ENCODE results near the gene MPDU1.

Gene MPDU1

DNA sequence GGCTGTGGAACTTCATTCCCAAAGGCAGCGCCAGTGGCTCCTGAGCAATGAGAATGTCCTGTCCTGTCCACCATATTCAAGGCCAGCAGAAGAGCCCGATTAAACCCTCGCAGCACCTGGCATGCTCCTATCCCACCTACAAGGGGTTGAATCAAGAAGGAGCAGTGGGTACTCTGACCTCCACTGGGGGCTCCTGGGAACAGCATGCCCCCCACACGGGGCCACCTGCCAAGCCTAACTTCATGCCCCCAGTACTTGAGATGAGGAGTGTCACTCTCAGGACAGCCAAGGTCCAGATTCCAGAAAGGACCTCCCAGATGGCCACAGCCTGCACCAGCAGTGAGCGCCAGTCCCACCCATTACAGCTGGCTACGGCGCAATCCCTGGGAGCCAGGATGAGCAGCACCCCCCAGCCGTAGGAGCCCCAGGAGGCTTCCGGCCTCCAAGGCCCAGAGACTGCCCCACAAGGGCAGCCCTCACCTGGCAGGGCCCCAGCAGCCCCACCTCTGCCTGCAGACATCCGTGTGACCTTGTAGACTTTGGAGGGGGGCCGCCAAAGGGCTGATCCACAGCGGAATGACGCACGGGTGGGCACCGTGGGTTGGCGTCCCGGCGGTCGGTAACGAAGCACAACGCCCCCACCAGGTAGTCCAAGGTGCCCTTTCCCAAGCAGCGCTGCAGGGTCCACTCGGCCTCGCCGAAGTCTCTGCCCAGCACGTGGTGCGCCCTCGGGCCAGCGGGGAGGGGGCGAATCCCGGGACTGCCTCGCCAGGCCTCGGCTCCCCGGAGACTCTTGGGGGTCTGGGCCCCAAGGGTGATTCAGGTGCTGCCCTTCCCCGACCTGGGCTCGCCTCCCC is 1.0 kb upstream of the MPDU1 start:
- no peak for DNase-seq (ENCODE audit: low read depth)
- H3K4me3 ChIP-seq (ENCODE audit: low read depth, low read length): peak overlapping the region; percentile 91

GRCh38 chr17:7586673-7587419 is 3.2 kb downstream of the MPDU1 start:
- H3K4me3 ChIP-seq (ENCODE audit: low read depth, low read length): no peak overlapping the region
- TF ChIP-seq CTCF (IDR thresholded peaks at IDR 0.05; ENCODE audit: control insufficient read depth, extremely low read depth, insufficient read depth): peak; percentile 55
- no peak for DNase-seq (ENCODE audit: low read depth)

More for the DNA sequence above, 1.0 kb upstream of the MPDU1 start:
- no peak for TF ChIP-seq CTCF (IDR thresholded peaks at IDR 0.05; ENCODE audit: control insufficient read depth, extremely low read depth, insufficient read depth)

GRCh38 chr17:7587420-7588151 is 3.9 kb downstream of the MPDU1 start:
- TF ChIP-seq CTCF (IDR thresholded peaks at IDR 0.05; ENCODE audit: control insufficient read depth, extremely low read depth, insufficient read depth): no peak
- DNase-seq (ENCODE audit: low read depth): no peak
- H3K4me3 ChIP-seq (ENCODE audit: low read depth, low read length): no peak overlapping the region

DNA sequence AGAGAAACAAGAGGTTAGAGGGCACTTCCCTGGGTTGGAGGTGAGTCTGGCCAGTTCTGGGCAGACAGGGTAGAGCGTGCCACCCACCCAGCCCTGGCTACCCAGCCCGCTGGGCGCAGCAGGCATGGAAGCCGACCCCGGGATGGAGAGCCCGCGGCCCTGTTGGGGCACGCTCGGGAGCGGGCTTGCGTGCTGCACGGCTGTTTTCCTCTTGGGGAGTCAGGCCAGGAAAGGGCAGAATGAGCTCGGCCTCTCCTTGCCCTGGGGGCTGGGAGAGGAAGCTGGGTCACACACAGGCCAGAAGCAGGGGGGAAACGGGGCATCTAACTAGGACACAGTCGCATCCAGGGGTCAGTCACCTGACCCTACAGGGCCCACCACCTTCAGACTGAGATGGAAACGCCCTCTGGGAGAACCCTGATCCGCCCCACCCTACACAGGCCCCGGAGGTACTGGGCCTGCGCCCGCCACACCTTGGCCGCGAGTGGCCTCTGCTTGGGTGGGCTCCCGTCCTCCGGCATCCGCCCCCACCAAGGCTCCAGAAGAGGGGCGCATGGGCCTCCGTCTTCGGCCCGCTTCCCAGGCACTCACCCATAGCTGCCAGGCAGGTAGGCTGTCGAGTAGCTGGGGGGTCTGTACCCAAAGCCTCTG is 5.0 kb downstream of the MPDU1 start:
- TF ChIP-seq CTCF (IDR thresholded peaks at IDR 0.05; ENCODE audit: control insufficient read depth, extremely low read depth, insufficient read depth): no peak
- DNase-seq (ENCODE audit: low read depth): no peak
- H3K4me3 ChIP-seq (ENCODE audit: low read depth, low read length): no peak overlapping the region

- H3K4me3 ChIP-seq (ENCODE audit: low read depth, low read length): no peak overlapping the region
- peak; percentile 80 for TF ChIP-seq CTCF (IDR thresholded peaks at IDR 0.05; ENCODE audit: control insufficient read depth, extremely low read depth, insufficient read depth)
- peak; percentile 27 for DNase-seq (ENCODE audit: low read depth)
Measured at GRCh38 chr17:7589204-7589868, 5.7 kb downstream of the MPDU1 start.

All from LNCaP clone FGC (cell line).